GM21717 (cell line): ENCODE data around the gene CYP4Z1.
"Not testable (repeated sequence)": the region's sequence is repeated elsewhere in the genome, so short reads cannot be mapped to it uniquely, and the experiment has no call there.

Source experiments
- ATAC-seq: cut with Tn5 transposase; IDR thresholded peaks from one replicate; pipeline ENCODE4 v1.9.1; 2021; ENCODE audit warnings: mild to moderate bottlenecking, moderate library complexity; ENCODE audit not compliant: unreplicated experiment

CYP4Z1 gene, protein sequence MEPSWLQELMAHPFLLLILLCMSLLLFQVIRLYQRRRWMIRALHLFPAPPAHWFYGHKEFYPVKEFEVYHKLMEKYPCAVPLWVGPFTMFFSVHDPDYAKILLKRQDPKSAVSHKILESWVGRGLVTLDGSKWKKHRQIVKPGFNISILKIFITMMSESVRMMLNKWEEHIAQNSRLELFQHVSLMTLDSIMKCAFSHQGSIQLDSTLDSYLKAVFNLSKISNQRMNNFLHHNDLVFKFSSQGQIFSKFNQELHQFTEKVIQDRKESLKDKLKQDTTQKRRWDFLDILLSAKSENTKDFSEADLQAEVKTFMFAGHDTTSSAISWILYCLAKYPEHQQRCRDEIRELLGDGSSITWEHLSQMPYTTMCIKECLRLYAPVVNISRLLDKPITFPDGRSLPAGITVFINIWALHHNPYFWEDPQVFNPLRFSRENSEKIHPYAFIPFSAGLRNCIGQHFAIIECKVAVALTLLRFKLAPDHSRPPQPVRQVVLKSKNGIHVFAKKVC

DNA sequence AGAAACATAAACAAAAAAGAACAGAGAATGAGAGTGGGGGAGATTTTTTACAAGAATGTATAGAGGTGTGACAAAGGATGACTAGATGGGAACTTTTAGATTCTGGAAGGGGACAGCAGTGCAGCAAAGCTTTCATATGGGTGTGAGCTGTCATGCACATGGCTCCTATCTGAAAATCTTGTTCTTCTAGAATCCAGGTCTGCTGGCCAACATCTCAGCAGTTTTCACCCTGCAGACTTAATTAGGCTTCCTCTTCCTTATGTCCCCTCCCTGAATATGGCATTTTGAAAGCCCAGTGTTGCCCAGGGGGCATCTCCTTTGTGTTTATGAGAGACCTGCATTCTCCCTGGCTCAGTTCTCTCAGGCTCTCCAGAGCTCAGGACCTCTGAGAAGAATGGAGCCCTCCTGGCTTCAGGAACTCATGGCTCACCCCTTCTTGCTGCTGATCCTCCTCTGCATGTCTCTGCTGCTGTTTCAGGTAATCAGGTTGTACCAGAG lies at the start of gene CYP4Z1:
Gene CYP4Z1, plus strand, starts transcription at position 135 of the 498 bp plus-strand sequence. Its CDS starts 260 bp downstream, at position 395.
- ATAC-seq, result no peak

DNA sequence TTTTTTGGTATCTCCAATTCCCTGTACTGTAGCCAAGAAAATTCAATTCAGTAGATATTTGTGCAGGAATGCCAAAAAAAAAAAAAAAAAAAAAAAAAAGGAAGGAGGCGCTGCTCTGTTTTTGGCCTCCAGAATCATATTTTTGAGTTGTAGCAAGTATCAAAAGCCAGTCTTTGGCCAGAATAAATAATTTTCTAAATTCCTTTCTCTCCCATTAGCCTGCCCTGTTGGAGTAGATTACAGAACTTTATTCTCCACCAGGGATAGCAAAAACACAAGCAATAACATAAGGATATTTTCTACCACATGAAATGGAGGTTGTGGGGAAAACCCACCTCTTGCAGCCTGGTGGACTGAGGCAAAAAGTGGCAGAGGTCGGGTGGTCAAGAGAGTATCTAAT lies 46.0 kb upstream of the CYP4Z1 start:
- no peak for ATAC-seq

DNA sequence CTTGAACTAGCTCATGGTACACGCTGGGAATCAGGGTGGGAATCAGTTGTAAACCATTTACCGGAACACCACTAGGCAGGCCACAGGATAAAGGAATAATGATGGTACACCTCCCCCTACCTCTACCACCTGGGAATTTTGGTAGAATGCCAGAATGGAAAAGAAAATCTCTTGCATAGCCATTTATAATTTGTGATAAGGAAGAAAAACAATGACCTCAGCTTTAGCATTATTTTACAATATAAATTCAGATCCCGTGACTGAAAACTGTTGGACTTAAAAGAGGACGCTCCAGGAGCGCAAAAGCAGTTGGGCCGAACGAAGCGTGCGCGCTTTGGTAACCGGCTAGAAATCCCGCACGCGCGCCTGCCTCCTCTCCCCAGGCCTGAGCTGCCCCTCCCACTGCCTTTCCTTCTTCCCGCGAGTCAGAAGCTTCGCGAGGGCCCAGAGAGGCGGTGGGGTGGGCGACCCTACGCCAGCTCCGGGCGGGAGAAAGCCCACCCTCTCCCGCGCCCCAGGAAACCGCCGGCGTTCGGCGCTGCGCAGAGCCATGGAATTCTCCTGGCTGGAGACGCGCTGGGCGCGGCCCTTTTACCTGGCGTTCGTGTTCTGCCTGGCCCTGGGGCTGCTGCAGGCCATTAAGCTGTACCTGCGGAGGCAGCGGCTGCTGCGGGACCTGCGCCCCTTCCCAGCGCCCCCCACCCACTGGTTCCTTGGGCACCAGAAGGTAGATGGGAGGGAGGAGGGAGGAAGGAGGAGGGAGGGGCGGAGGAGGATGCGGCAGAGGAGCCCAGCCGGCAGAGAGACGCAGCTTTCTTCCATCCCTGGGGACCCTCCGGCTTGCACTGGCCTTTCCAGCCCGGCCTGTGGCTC lies 43.5 kb upstream of the CYP4Z1 start, which contains the start of gene CYP4X1:
Gene CYP4X1, plus strand, starts transcription at position 402 of the 873 bp plus-strand sequence. Its CDS starts 149 bp downstream, at position 551.
- ATAC-seq, result no peak

DNA sequence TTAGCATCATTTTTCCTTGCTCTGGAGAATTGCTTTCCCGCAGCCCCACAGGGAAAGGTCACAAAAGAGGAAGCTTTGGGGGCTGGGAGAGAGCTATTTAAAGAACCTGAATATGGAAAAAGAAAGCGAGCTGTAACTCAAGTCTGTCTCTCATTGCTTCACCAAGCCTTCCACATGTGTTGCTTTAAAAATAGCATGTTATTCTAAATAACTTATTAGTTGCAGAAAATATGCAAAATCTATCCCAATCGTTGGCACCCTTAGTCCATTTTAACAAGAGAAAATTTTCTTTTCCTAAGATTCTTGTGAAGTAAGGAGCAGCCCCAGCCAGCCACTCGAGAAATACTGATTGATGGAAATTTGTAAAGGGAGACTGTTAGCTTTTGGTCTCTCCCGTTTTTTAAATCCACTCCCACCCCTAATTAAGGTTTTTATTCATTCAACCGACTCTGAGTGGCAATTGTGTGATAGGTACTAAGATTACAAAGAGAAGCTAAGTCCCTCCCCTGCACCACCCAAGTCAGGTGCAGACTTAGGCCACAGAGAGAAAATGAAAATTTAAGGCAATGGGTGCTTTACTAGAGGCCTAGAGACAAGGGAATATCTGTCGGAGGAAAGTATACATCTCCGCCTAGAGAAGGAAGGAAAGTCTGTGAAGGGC lies 42.8 kb upstream of the CYP4Z1 start:
- no peak for ATAC-seq

DNA sequence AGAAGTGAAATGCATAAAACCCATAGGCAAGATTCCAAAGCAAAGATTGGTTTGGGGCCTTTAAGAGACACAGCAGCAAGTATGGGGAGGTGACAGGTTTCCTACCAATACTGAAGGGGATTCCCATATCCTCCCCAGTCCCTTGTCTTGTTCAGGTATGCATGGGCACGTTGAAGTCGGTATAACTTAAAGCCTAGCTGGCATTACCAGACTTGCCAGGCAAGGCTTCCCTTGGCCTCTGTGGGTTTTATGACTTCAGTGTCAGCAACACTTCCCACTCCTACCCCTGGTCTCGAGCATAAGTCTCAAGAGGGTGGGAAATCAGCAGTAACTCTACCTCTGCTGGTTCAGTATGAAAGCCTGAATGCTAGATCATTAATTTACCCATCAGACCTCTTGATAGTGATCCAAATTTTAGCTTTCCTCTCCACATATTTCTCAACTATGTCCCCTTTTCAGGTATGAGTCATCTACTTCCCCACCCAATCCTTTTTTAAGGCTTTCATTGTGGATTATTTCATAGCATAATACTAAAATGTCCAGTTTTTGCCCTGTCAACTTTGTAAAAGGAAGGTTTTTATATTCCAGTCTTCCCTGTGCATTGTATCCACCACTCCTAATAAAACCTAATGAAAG lies 36.7 kb upstream of the CYP4Z1 start:
- no peak for ATAC-seq

DNA sequence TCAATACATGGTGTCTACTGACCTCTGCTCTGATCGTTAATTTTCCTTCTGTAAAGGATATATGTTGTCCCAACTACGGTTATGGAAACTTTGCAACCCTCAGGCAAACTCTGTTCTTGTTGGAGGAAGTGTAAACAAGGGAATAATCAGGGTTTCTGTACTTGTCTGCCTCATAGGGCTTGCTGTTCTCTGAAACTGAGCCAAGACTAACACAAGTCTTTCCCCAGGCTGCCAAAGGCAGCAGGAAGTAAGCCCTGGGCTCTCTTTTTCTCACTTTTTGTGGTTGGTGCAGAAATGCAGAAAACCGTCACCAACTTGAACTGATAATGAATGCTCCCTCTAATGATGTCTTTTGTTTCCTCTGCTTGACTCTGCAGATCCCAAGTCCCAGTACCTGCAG lies 36.0 kb upstream of the CYP4Z1 start:
- no peak for ATAC-seq

DNA sequence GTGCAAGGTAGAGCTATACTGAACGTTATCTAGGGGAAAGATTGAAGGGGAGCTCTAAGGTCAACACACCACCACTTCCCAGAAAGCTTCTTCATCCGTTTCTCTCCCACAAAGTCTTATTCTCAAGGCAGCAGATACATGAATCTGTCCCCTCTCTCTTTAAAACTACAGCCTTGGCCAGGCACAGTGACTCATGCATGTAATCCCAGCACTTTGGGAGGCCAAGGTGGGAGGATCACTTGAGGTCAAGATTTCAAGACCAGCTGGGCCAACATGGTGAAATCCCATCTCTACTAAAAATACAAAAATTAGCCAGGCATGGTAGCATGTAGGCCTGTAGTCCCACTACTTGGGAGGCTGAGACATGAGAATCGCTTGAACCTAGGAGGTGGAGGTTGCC lies 35.4 kb upstream of the CYP4Z1 start:
- ATAC-seq, result no peak

DNA sequence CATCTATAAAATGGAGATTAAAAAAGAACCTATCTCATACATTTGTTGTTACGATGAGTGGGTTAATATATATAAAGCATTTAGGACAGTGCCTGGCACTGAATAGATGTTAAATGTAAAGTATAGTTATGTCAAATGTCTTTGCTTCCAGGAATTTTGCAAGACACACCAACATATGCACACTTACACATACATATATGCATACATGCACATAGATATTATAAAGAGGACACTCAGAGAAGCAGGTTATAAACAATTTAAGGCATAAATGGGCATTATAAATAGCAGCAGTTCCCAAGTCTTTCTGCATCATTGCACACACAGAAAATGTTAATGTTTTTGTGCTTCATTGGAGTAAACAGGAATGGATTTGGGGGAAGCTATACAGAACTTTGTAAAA lies 30.3 kb upstream of the CYP4Z1 start:
- ATAC-seq, result no peak

DNA sequence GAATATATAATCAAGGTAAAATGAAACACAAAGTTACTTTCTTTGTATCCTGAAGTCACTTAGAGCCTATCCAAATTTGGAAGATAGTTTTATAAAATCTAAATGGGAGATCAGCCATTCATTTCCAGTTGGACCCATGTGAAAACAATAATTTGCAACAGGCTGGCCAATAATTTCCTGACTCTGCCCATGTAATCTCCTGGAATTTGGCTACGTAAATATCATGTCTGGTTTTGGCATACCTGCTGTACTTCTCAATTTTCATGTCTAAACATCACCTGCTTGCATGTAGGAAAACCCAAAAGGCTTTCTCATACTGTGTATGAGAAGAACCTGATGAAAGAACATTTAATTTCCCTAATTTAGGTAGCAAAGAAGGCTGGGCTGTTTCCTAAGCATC lies 7.7 kb upstream of the CYP4Z1 start:
- ATAC-seq, result no peak

DNA sequence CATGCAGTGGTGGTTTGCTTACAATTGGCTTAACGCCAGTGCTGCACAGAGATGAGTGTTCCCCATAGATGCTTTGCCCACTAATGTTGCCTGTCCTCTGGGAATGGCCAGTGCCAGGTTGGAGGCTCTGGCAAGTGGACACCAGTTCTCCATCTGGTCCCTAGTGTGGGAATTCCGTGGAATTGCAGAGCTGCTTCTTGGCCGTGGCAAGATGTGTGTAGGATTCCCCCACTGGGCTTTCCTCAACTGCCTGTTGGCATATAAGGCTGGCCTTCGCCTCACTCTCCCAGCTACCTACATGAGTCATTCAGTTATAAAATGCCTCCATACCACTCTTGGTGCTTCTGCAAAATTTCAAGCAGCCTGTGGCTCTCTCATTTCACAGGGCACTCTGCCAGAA lies 2.0 kb downstream of the CYP4Z1 start:
- ATAC-seq, result not testable (repeated sequence)

DNA sequence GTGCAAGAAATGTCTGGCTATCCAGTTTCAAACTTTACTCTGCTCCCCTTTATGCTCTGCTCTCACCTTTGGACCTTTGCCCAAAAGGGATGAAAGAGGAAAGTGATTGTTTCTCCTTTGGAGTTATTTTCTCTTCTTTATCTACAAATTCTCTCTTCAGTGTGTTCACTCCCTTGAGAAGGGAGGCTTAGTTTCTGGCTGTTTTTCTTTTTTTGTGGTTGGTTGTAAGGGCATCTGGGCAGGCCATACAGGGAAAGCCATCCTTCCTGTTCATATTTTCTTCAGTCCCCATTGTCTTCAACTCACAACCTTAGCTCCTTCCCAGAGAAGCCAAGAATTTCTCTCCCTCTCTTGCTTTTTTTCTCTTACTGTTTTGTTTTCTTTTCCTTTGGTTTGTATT lies 2.5 kb downstream of the CYP4Z1 start:
- ATAC-seq, result not testable (repeated sequence)

DNA sequence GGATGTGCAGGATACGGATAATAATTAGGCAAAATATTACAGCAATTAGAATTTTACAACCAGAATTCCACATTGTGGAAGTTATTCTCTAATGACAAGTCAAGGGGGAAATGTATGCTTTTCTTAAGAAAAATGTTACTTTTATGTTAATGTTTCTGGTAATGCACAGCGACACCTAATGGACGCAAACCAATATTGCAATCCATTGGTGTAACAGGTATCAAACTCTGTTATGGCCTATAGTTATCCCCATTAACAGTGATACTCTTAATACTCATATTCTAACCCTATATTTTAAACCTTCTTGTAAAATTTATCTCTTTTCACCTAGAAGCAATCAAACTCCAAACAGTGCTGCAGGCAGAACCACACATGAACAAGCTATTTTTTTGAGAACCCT lies 22.3 kb downstream of the CYP4Z1 start:
- not testable (repeated sequence) for ATAC-seq

DNA sequence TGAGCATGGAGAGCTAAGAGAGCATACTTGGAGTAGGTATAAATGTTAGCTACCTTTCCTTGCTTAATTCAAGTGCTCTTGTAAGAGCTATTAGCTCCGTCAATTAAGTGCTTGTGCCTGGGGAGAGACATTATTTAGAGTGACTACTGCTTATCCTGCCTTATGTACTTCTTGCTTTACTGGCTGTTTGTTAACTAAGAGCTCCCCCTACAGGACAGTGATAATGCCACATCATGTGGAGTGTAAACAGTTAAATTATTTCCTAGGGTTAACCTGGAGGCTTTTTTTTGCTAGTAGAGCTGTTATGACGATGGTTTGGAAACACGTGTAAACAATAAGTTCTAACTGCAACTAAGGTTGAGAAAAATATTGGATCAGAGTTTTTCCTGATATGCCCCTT lies 24.4 kb downstream of the CYP4Z1 start:
- ATAC-seq, result not testable (repeated sequence)

DNA sequence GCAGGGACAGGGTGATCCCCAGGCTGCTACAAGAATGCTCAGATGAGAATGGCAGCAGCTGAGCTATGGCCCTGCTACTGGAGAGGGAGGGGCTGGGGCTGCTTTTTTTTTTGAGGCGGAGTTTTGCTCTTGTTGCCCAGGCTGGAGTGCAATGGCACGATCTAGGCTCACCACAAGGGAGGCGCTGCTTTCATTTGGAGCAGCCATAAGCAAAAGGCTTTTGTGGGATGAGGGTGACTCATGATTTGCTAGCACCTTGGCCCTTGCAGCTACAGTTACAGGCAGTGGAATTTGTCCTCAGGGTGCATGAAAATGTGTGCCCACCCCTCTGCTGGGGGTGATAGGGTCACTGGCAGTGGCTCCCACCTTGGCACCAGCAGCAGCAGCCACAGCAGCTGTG lies 37.8 kb downstream of the CYP4Z1 start:
- no peak for ATAC-seq

DNA sequence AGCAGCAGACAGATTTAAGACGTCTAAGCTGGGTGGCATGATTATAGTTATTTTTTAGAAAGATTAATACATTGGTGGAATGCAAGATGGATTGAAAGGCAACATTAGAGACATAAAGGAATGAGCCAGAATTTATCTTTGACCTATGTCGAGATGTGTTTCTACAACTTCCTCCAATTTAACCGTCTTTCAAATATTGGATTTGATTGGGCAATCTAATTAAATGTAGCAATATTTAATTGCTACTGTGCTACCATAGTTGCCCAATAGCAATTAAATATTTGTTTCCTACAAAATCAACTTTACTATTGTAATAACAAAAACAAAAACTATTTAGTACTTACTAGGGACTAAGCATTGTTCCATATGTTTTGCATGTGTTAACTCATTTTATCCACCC lies 39.8 kb downstream of the CYP4Z1 start:
- no peak for ATAC-seq

DNA sequence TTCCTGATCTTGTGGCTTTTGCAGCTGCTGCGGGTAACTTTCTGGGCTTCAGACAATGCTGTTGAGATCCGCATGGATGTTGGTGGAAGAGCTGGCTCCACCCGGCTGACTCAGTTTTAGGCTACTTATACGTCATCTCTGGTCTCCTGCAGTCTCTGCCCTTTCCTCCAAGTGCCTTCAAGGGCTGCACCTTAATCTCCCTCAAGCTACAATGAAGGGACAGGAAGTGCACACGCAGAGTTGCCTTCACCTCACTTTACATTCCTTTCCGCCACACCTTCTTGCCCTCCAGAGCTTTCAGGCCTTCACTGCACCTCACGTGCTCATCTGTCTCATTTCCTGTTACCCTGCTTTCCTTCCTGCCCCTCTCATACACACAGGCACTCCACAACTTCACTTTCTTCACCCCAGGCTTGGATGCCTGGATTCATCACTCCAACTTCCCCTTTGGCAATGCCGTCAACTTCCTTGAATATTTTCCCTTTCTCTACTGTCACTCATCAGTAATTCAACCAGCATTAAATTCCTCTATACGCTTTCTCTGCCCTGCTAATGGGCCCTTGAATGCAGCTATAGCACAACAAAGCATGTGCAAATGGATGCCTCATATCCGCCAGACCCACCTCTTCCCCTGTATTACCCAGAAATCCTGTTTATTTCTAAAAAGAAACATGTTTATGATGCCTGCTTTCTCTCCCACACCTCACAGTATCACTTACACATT lies 41.0 kb downstream of the CYP4Z1 start:
- ATAC-seq, result not testable (repeated sequence)

DNA sequence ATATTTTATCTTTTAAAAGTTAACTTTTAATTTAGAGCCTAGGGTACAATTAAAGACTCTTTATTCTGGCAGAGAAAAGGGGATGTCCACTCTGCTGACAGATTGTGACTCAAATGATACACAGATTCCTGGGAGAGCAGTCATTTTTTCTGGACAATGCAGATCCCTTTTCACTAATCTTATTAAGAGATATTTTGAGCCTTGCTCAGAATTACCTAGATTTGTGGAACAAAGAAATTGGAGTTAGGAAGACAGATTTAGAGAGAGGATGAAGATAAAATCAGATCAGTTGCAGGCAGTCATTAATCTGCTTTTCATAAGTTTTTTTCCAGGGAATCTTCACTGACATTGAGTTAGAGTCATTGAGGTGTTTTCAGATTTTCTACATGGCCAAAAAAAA lies 42.5 kb downstream of the CYP4Z1 start:
- not testable (repeated sequence) for ATAC-seq

DNA sequence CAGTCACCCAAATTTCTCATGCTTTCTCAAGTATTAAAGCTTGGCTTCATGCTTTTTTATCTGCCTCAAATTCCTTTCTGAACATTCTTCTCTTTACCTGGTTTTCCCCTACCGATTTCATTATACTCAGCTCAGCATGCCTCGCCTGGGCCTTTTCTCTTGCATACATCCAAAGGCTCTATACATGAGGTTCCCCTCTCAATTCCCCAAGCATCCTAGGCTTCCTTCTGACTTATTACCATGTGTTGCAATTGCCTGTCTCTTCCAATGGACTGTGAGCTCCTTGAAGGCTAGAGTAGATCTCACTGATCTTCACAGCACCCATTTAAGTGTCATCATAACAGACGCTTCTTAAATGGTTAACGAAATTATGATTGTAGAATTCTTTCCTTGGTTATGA lies 46.1 kb downstream of the CYP4Z1 start:
- ATAC-seq, result no peak

DNA sequence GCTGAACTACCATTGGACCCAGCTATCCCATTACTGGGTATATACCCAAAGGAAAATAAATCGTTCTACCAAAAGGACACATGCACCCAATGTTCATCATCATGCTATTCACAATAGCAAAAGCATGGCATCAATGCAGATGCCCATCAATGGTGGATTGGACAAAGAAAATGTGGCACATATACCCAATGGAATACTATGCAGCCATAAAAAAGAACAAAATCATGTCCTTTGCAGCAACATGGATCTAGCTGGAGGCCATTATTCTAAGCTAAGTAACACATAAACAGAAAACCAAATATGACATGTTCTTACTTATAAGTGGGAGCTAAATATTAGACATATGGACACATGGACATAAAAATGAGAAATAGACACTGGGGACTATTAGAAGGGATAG lies 54.0 kb downstream of the CYP4Z1 start:
- ATAC-seq, result not testable (repeated sequence)

DNA sequence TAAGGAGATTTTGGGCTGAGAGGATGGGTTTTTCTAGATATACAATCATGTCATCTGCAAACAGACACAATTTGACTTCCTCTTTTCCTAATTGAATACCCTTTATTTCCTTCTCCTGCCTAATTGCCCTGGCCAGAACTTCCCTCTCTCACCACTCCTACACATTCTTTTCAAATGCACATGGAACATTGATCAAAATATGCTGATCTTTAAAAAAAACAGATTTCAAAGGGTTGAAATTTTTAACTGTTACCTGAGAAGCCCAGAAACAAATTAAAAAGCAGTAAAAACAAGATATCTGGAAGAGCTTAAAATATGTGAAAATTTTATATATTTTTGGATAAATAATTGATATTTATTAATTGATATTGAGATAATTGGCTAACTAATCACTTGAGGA lies 57.8 kb downstream of the CYP4Z1 start:
- ATAC-seq, result not testable (repeated sequence)
